Muscle layer of colon (tissue), 2 donors: ENCODE data around the gene SLC24A4.

Experiments
- H3K27ac ChIP-seq: one replicate; pipeline ENCODE4 v1.7.0; 2013; ENCODE audit warnings: low read depth, mild to moderate bottlenecking, low read length, moderate library complexity
- H3K27me3 ChIP-seq, 2 donors: one replicate each; pipeline ENCODE4 v1.7.0; 2013; ENCODE audit warnings: low read length in 2 of 2, mild to moderate bottlenecking in 2 of 2; ENCODE audit not compliant: insufficient read depth in 2 of 2, control insufficient read depth in 1 of 2
- H3K36me3 ChIP-seq: one replicate; pipeline ENCODE4 v1.7.0; 2013; ENCODE audit warnings: mild to moderate bottlenecking, low read length; ENCODE audit not compliant: insufficient read depth
- H3K4me1 ChIP-seq: one replicate; pipeline ENCODE4 v1.7.0; 2013; ENCODE audit warnings: mild to moderate bottlenecking, low read length; ENCODE audit not compliant: insufficient read depth
- H3K4me3 ChIP-seq, 2 donors: one replicate each; pipeline ENCODE4 v1.7.0; 2013; ENCODE audit warnings: low read length in 2 of 2, low read depth in 1 of 2, mild to moderate bottlenecking in 1 of 2, moderate library complexity in 1 of 2
- H3K9ac ChIP-seq: one replicate; pipeline ENCODE4 v1.7.0; 2013; ENCODE audit warnings: low read length
- H3K9me3 ChIP-seq: one replicate; pipeline ENCODE4 v1.7.0; 2013; ENCODE audit warnings: mild to moderate bottlenecking, low read length
- donor health status: abdominal sarcoma.
- donor health status: Adenocarcinoma of cecum.

SLC24A4 gene

DNA sequence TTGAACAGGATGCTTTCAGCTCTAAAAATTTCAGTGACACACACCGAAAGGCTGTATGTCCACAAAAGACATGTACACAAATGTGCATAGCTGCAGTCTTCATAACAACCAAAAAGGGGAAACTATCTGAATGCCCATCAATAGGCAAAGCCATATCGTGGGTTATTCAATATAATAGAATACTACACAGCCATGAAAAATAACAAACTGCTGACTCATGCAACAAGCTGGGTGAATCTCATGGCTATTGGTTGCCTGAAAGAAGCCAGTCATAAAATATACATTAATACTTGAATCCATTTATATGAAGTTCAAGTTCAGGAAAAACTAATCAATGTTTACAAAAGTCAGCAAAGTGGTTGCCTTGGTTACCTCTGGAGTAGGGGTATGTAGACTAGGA, 132.3 kb downstream of the SLC24A4 start:
- Histone ChIP-seq H3K9ac (no peak overlapping the region), H3K36me3 (no peaks in the 10 kb centered on the region), H3K9me3 (no peaks in the 10 kb centered on the region), H3K27ac (no peak overlapping the region), H3K4me1 (peaks cover 6% of the 10 kb centered on the region), H3K27me3 (no peaks in the 10 kb centered on the region), H3K4me3 (no peak overlapping the region)

DNA sequence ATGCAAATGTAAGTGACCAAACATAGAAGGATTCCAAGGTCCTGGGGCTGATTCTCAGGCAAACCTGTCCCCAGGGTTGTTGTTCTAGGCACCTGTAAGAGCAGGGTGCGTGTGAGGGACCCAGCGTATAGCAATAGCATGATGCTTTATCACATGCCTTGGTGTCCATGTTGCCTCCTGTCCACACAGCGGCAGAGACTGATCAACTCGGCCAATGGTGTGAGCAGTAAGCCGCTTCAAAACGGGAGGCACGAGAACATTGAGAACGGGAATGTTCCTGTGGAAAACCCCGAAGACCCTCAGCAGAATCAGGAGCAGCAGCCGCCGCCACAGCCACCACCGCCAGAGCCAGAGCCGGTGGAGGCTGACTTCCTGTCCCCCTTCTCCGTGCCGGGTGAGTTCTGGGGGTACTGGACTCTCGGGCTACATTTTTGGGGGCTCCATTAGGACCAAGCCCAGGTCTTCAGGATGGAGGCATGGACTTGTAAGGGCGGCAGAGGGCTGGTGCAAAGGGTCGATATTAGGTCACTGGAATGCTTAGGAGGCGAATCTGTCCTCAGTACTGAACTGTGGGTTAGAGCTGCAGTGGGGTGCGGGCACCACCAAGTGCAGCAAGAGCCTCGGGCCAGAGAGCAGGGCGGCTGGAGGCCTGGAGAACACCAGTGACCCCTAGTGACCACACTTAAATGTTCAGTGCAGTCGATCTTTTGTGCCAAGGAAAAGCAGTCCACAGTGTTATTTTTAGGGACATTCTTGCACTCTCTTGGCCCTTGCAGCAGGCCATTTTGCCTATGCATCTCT, 133.4 kb downstream of the SLC24A4 start:
- Histone ChIP-seq H3K9me3 (no peaks in the 10 kb centered on the region), H3K9ac (no peak overlapping the region), H3K27ac (no peak overlapping the region), H3K27me3 (no peaks in the 10 kb centered on the region), H3K4me1 (peaks cover 6% of the 10 kb centered on the region), H3K4me3 (no peak overlapping the region), H3K36me3 (no peaks in the 10 kb centered on the region)

- H3K4me3 ChIP-seq, result no peak overlapping the region
- no peaks in the 10 kb centered on the region for H3K36me3 ChIP-seq
- H3K4me1 ChIP-seq, result peaks cover 6% of the 10 kb centered on the region
- H3K9me3 ChIP-seq, result no peaks in the 10 kb centered on the region
- no peak overlapping the region for H3K27ac ChIP-seq
- no peaks in the 10 kb centered on the region for H3K27me3 ChIP-seq
- H3K9ac ChIP-seq, result no peak overlapping the region
Measured at GRCh38 chr14:92457016-92457565, 134.1 kb downstream of the SLC24A4 start.

DNA sequence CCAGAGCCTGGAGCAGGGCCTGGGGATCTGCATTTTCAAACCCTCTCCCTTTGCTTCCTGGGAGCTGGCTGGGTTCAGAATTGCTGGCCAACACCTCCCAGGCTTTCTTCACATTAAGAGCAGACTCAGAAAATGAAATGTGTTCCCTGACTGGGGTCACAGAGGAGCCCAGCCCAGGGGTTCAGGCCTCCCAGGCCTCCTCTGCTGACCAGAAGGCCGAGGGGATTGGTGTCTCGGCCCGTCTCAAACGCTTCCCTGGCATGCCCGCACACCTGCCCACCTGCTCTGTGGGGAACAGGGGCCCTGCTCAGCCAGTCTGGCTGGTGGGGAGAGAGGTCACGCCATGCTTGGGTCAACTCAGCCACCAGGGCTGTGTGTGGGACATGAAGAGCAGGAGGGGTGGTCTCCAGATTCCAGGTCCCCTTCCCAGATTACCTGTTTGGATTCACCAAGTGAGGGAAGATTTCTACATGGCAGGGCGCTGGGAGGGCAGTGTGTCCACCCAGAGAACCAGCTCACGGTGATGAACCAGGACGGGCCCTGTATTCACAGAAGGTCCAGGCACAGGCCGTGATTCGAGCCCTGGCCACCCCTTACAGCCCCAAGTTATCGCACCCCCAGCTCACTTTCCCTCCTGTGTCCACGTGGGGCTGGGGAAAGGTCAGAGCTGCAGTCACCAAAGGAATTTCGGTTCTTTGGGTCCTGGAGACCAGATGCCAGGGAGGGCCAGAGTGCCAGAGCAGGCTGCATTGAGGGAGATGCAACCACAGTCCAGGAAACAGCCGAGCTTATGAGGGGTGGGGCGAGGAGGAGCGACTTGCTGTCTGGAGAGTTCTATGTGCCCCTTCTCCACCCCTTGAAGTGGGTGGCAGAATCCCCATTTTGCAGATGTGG, 135.4 kb downstream of the SLC24A4 start:
- no peaks in the 10 kb centered on the region for H3K27me3 ChIP-seq
- H3K27ac ChIP-seq, result no peak overlapping the region
- H3K36me3 ChIP-seq, result no peaks in the 10 kb centered on the region
- H3K9ac ChIP-seq, result no peak overlapping the region
- H3K9me3 ChIP-seq, result no peaks in the 10 kb centered on the region
- peaks cover 6% of the 10 kb centered on the region for H3K4me1 ChIP-seq
- H3K4me3 ChIP-seq, result no peak overlapping the region

GRCh38 chr14:92459030-92459949, 136.3 kb downstream of the SLC24A4 start:
- Histone ChIP-seq H3K27ac (no peak overlapping the region), H3K9me3 (no peaks in the 10 kb centered on the region), H3K36me3 (no peaks in the 10 kb centered on the region), H3K4me1 (peaks cover 6% of the 10 kb centered on the region), H3K9ac (no peak overlapping the region), H3K27me3 (no peaks in the 10 kb centered on the region), H3K4me3 (no peak overlapping the region)

DNA sequence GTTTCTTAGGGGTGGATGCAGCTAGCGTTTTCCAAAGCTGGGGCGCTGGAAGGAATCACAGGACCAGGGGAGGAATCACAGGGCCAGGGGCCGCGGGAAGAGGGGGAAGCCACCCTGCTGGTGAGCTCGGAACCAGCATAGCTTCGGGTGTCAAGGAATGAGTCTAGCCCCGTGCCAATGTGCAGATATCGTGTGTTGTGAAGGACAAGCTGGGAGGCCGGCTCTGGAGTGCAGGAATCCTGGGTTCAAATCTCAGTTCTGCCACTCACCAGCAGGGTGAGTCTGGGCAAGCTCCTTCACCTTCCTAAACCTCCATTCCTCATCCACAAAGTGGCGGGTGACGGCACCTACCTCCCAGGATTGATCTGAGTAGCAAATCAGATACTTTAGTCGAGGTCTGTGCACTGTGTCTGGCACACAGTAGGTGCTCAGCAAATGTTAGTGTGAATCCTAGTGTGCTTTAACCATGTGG, 137.0 kb downstream of the SLC24A4 start:
- Histone ChIP-seq H3K27ac (no peak overlapping the region), H3K27me3 (no peaks in the 10 kb centered on the region), H3K9me3 (no peaks in the 10 kb centered on the region), H3K36me3 (no peaks in the 10 kb centered on the region), H3K4me3 (no peak overlapping the region), H3K9ac (no peak overlapping the region), H3K4me1 (peaks cover 6% of the 10 kb centered on the region)

GRCh38 chr14:92460541-92460915, 137.6 kb downstream of the SLC24A4 start:
- peaks cover 6% of the 10 kb centered on the region for H3K4me1 ChIP-seq
- H3K27me3 ChIP-seq, result no peaks in the 10 kb centered on the region
- H3K4me3 ChIP-seq, result no peak overlapping the region
- H3K9ac ChIP-seq, result no peak overlapping the region
- no peak overlapping the region for H3K27ac ChIP-seq
- no peaks in the 10 kb centered on the region for H3K9me3 ChIP-seq
- no peaks in the 10 kb centered on the region for H3K36me3 ChIP-seq

- Histone ChIP-seq H3K9ac (no peak overlapping the region), H3K4me1 (peaks cover 6% of the 10 kb centered on the region), H3K4me3 (no peak overlapping the region), H3K36me3 (no peaks in the 10 kb centered on the region), H3K27me3 (no peaks in the 10 kb centered on the region), H3K9me3 (no peaks in the 10 kb centered on the region), H3K27ac (no peak overlapping the region)
Measured at GRCh38 chr14:92460916-92461579, 138.1 kb downstream of the SLC24A4 start.

DNA sequence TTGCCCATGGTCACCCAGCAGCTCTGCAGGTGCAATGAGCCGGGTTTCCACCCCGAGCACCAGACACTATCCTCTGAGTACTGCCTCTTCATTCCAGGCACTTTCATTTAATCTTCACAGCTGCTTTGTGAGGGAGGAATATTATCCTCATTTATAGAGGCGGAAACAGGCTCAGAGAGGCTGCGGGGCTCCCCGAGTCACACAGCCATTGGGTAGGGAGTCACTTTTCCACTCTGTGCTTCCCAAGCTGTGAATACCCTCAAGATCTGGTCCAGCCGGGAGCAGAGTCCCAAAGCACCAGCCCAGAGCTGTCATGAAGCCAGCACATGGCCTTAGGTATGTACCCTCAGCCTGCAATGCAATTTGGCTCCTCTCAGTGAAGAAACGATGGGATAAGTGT, 138.9 kb downstream of the SLC24A4 start:
- Histone ChIP-seq H3K9ac (no peak overlapping the region), H3K36me3 (no peaks in the 10 kb centered on the region), H3K27ac (no peak overlapping the region), H3K4me3 (no peak overlapping the region), H3K27me3 (no peaks in the 10 kb centered on the region), H3K9me3 (peaks cover 4% of the 10 kb centered on the region), H3K4me1 (peaks cover 2% of the 10 kb centered on the region)

- H3K4me1 ChIP-seq, result no peaks in the 10 kb centered on the region
- no peaks in the 10 kb centered on the region for H3K36me3 ChIP-seq
- no peaks in the 10 kb centered on the region for H3K27me3 ChIP-seq
- H3K27ac ChIP-seq, result no peak overlapping the region
- H3K9me3 ChIP-seq, result peaks cover 4% of the 10 kb centered on the region
- no peak overlapping the region for H3K9ac ChIP-seq
- no peak overlapping the region for H3K4me3 ChIP-seq
Measured at GRCh38 chr14:92462568-92462967, 139.6 kb downstream of the SLC24A4 start.
